HL-60 (cell line): ENCODE results near the gene NRL.
"Not testable (repeated sequence)": the region's sequence is repeated elsewhere in the genome, so short reads cannot be mapped to it uniquely, and the experiment has no call there.

Experiments
- DNase-seq, 2 experiments: peaks; one replicate each; pipeline ENCODE4 v3.0.0-alpha.2; 2010 to 2020; ENCODE audit warnings: low read depth in 1 of 2, low spot score in 1 of 2
- H3K27ac ChIP-seq: fragments of 250-450 bp; sonication (Bioruptor Pico); replicated peaks from 2 replicates; pipeline ENCODE4 v1.5.1; 2020; ENCODE audit warnings: mild to moderate bottlenecking, moderate library complexity
- H3K27me3 ChIP-seq: fragments of 250-450 bp; sonication (Bioruptor Pico); 2 replicates; pipeline ENCODE4 v1.5.1; 2021; ENCODE audit warnings: mild to moderate bottlenecking, moderate library complexity; ENCODE audit not compliant: insufficient read depth, poor library complexity, severe bottlenecking
- H3K4me3 ChIP-seq: replicated peaks from 2 replicates; pipeline ENCODE4 v1.5.1; 2011; ENCODE audit warnings: mild to moderate bottlenecking, control low read depth, low read length; ENCODE audit not compliant: insufficient read depth
- GABPA ChIP-seq: IDR thresholded peaks from 2 replicates; pipeline ENCODE4 v1.6.1; 2012; ENCODE audit warnings: low read depth
- POLR2AphosphoS5 ChIP-seq: IDR thresholded peaks from 2 replicates; pipeline ENCODE4 v1.6.1; 2012; ENCODE audit warnings: low read depth
- SPI1 ChIP-seq: IDR thresholded peaks from 2 replicates; pipeline ENCODE4 v1.6.1; 2012; ENCODE audit warnings: low read depth, mild to moderate bottlenecking, borderline replicate concordance
- TF ChIP-seq, protein P1 (sequence below): IDR thresholded peaks from one replicate; pipeline ENCODE4 v1.5.1; 2011; ENCODE audit warnings: low read length, control low read depth, inconsistent platforms; ENCODE audit not compliant: insufficient read depth
- TF ChIP-seq, protein P2 (sequence below): IDR thresholded peaks from 2 replicates; pipeline ENCODE4 v1.6.1; 2012; ENCODE audit warnings: low read depth; ENCODE audit not compliant: insufficient replicate concordance

NRL gene

DNA sequence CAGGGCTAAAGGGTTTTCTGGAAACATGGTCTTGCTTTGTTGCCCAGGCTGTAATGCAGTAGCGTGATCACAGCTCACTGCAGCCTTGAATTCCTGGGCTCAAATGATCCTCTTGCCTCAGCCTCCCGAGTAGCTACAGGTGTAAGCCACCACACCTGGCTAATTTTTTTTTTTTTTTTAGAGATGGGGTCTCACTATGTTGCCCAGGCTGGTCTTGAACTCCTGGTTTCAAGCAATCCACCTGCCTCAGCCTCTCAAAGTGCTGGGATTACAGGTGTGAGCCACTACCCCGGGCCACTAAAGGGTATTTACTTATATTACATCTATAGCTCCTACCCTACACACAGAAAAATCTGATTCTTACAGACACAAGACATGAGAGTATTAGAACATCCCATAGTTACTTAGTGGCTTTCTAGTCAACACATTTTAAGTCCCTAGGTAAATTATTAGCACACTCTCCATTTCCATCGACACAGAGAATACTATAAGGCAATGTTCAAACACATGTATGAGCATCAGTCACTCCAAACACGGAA is 6.3 kb downstream of the NRL start:
- no peaks in the 10 kb centered on the region for H3K27me3 ChIP-seq
- no peak overlapping the region for H3K27ac ChIP-seq
- no peak for DNase-seq
- TF ChIP-seq SPI1 (no peak), POLR2AphosphoS5 (no peak), GABPA (no peak)
- TF ChIP-seq, protein P1, sequence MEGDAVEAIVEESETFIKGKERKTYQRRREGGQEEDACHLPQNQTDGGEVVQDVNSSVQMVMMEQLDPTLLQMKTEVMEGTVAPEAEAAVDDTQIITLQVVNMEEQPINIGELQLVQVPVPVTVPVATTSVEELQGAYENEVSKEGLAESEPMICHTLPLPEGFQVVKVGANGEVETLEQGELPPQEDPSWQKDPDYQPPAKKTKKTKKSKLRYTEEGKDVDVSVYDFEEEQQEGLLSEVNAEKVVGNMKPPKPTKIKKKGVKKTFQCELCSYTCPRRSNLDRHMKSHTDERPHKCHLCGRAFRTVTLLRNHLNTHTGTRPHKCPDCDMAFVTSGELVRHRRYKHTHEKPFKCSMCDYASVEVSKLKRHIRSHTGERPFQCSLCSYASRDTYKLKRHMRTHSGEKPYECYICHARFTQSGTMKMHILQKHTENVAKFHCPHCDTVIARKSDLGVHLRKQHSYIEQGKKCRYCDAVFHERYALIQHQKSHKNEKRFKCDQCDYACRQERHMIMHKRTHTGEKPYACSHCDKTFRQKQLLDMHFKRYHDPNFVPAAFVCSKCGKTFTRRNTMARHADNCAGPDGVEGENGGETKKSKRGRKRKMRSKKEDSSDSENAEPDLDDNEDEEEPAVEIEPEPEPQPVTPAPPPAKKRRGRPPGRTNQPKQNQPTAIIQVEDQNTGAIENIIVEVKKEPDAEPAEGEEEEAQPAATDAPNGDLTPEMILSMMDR, result no peak
- TF ChIP-seq, protein P2, sequence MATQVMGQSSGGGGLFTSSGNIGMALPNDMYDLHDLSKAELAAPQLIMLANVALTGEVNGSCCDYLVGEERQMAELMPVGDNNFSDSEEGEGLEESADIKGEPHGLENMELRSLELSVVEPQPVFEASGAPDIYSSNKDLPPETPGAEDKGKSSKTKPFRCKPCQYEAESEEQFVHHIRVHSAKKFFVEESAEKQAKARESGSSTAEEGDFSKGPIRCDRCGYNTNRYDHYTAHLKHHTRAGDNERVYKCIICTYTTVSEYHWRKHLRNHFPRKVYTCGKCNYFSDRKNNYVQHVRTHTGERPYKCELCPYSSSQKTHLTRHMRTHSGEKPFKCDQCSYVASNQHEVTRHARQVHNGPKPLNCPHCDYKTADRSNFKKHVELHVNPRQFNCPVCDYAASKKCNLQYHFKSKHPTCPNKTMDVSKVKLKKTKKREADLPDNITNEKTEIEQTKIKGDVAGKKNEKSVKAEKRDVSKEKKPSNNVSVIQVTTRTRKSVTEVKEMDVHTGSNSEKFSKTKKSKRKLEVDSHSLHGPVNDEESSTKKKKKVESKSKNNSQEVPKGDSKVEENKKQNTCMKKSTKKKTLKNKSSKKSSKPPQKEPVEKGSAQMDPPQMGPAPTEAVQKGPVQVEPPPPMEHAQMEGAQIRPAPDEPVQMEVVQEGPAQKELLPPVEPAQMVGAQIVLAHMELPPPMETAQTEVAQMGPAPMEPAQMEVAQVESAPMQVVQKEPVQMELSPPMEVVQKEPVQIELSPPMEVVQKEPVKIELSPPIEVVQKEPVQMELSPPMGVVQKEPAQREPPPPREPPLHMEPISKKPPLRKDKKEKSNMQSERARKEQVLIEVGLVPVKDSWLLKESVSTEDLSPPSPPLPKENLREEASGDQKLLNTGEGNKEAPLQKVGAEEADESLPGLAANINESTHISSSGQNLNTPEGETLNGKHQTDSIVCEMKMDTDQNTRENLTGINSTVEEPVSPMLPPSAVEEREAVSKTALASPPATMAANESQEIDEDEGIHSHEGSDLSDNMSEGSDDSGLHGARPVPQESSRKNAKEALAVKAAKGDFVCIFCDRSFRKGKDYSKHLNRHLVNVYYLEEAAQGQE, result no peak
- H3K4me3 ChIP-seq, result no peak overlapping the region

DNA sequence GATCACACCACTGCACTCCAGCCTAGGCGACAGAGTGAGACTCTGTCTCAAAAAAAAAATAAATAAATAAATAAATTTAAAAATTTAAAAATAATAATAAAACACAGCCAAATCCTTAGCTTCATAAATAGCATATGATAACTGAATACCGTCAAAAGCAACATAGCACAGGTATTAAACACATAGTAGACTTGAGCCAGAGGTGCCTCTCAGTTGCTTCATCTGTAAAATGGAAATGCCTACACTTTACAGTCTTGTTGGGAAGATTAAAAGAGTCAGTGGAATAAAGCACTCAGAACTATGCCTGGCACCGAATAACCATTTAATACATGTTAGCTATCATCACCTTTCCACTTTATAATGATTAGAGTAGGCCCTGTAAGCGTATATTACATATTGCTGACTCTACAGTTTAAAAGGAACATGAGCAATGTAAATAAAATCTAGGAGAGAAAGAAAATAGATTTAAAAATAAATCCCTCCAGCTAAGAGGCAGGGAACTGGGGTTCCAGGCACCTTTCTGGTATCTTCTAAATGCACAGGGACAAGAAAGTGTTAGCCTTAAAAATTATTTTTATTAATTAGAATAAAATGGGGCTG is 8.0 kb downstream of the NRL start:
- H3K27me3 ChIP-seq, result no peaks in the 10 kb centered on the region
- TF ChIP-seq SPI1 (no peak), GABPA (no peak), POLR2AphosphoS5 (no peak)
- no peak overlapping the region for H3K27ac ChIP-seq
- no peak for DNase-seq
- no peak overlapping the region for H3K4me3 ChIP-seq

DNA sequence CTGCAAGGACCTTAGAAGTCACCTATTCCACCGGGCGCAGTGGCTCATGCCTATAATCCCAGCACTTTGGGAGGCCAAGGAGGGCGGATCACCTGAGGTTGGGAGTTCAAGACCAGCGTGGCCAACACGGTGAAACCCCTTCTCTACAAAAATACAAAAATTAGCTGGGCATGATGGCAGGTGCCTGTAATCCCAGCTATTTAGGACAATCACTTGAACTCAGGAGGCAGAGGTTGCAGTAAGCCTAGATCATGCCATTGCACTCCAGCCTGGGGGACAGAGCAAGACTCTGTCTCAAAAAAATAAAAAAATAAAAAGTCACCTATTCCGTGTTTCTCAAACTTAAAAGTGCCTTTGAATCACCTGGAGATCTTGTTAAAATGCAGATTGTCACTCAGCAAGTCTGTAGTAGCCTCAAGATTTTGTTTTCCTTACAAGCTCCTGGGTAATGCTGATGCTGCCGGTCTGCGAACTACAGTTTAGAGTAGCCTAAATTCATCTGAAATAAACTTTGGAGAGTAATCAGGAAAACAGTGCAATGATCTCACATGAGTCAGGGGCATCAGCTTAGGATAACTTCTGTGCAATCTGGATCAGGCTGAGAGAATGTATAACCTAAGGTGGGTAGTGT is 9.0 kb downstream of the NRL start:
- not testable (repeated sequence) for DNase-seq, H3K4me3 ChIP-seq, H3K27me3 ChIP-seq, H3K27ac ChIP-seq

DNA sequence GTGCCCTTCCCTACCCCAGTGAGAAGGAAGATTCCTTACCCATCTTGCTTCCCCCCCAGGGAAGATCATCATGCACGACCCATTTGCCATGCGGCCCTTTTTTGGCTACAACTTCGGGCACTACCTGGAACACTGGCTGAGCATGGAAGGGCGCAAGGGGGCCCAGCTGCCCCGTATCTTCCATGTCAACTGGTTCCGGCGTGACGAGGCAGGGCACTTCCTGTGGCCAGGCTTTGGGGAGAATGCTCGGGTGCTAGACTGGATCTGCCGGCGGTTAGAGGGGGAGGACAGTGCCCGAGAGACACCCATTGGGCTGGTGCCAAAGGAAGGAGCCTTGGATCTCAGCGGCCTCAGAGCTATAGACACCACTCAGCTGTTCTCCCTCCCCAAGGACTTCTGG is 11.3 kb downstream of the NRL start:
- no peak for TF ChIP-seq POLR2AphosphoS5
- TF ChIP-seq, protein P1, result no peak
- TF ChIP-seq, protein P2, result no peak
- TF ChIP-seq GABPA, result no peak
- TF ChIP-seq SPI1, result no peak
- Histone ChIP-seq H3K4me3 (no peak overlapping the region), H3K27me3 (no peaks in the 10 kb centered on the region), H3K27ac (no peak overlapping the region)
- no peak for DNase-seq
